ENCODE measurements around the gene SCARF2.

GRCh38 chr22:20453222-20453621, 15.6 kb upstream of the SCARF2 start:
- TF ChIP-seq POLR2A (IDR thresholded peaks at IDR 0.05; ENCODE audit: low read depth, low read length) (no peak), POLR2AphosphoS5 (IDR thresholded peaks at IDR 0.05; ENCODE audit: low read depth, low read length) (no peak), TAF1 (IDR thresholded peaks at IDR 0.05; ENCODE audit: borderline replicate concordance, low read depth, low read length) (no peak)
